HG03159 (cell line): ENCODE data around the gene MORC2.

ENCODE experiments used
- ATAC-seq: cut with Tn5 transposase; IDR thresholded peaks from one replicate; pipeline ENCODE4 v1.9.1; 2021; ENCODE audit warnings: mild to moderate bottlenecking, moderate library complexity; ENCODE audit not compliant: unreplicated experiment

Gene MORC2

GRCh38 chr22:30949934-30950660, 18.5 kb downstream of the MORC2 start:
- no peak for ATAC-seq

- ATAC-seq = no peak
Measured at GRCh38 chr22:30948930-30949342, 19.6 kb downstream of the MORC2 start.

- no peak for ATAC-seq
Measured at GRCh38 chr22:30947816-30948454, 20.6 kb downstream of the MORC2 start.

- no peak for ATAC-seq
Measured at GRCh38 chr22:30947173-30947815, 21.3 kb downstream of the MORC2 start.

- ATAC-seq = no peak
Measured at GRCh38 chr22:30946354-30946753, 22.2 kb downstream of the MORC2 start.

GRCh38 chr22:30945653-30946052, 22.9 kb downstream of the MORC2 start:
- no peak for ATAC-seq

GRCh38 chr22:30944986-30945385, 23.6 kb downstream of the MORC2 start:
- ATAC-seq = no peak

GRCh38 chr22:30943368-30943767, 25.2 kb downstream of the MORC2 start:
- ATAC-seq = no peak

GRCh38 chr22:30941363-30941740, 27.2 kb downstream of the MORC2 start:
- ATAC-seq = no peak

GRCh38 chr22:30940685-30941362, 27.8 kb downstream of the MORC2 start:
- no peak for ATAC-seq

- no peak for ATAC-seq
Measured at GRCh38 chr22:30934053-30934452, 34.5 kb downstream of the MORC2 start.

- ATAC-seq = no peak
Measured at GRCh38 chr22:30933457-30933856, 35.1 kb downstream of the MORC2 start.

- ATAC-seq = no peak
Measured at GRCh38 chr22:30932661-30933060, 35.9 kb downstream of the MORC2 start.

- no peak for ATAC-seq
Measured at GRCh38 chr22:30931541-30932300, 36.9 kb downstream of the MORC2 start.

GRCh38 chr22:30930228-30930627, 38.3 kb downstream of the MORC2 start:
- no peak for ATAC-seq

GRCh38 chr22:30928401-30928800, 40.2 kb downstream of the MORC2 start:
- ATAC-seq = no peak

- no peak for ATAC-seq
Measured at GRCh38 chr22:30927806-30928205, 40.8 kb downstream of the MORC2 start.

- ATAC-seq = no peak
Measured at GRCh38 chr22:30926706-30927105, 41.9 kb downstream of the MORC2 start.

GRCh38 chr22:30925667-30926066, 42.9 kb downstream of the MORC2 start:
- no peak for ATAC-seq

- no peak for ATAC-seq
Measured at GRCh38 chr22:30923168-30923900, 45.2 kb downstream of the MORC2 start.
